Gastrocnemius medialis (tissue), 4 donors: ENCODE measurements around the gene TM4SF1. TPM values are rescaled to one million over a fixed set of nuclear protein-coding genes. Genes with fewer than 3 reads are reported as not detected.

Experiments
- ATAC-seq, 2 donors: fragments of 150-250 bp; one replicate each; pipeline ENCODE4 v1.9.1; 2016
- DNase-seq, 2 donors: peaks; one replicate each; pipeline ENCODE4 v3.0.0-alpha.2; 2019
- H3K27ac ChIP-seq, 4 donors: fragments of 200-600 bp; sonication (generic); 1 replicate in 1 of 4; 2 replicates in 3 of 4; pipeline ENCODE4 v1.5.1; 2016 to 2018; ENCODE audit warnings: mild to moderate bottlenecking in 2 of 4, moderate library complexity in 1 of 4
- H3K27me3 ChIP-seq, 3 donors: fragments of 200-600 bp; sonication (generic) in 2 of 3; 1 replicate in 1 of 3; 2 replicates in 2 of 3; pipeline versions ENCODE4 v1.5.1 to v1.6.0; 2016 to 2019; ENCODE audit warnings: mild to moderate bottlenecking in 1 of 3, moderate library complexity in 1 of 3
- H3K36me3 ChIP-seq, 2 donors: fragments of 200-600 bp; sonication (generic) in 1 of 2; one replicate each; pipeline ENCODE4 v1.5.1; 2017 to 2018
- H3K4me1 ChIP-seq, 2 donors: fragments of 200-600 bp; sonication (generic) in 1 of 2; one replicate each; pipeline ENCODE4 v1.5.1; 2016 to 2017; ENCODE audit warnings: mild to moderate bottlenecking in 2 of 2
- H3K4me3 ChIP-seq, 4 donors: fragments of 200-600 bp; sonication (generic) in 3 of 4; 1 replicate in 1 of 4; 2 replicates in 3 of 4; pipeline ENCODE4 v1.5.1; 2016 to 2019; ENCODE audit warnings: mild to moderate bottlenecking in 2 of 4
- H3K9me3 ChIP-seq, 3 donors: fragments of 200-600 bp; sonication (generic) in 2 of 3; 1 replicate in 1 of 3; 2 replicates in 2 of 3; pipeline ENCODE4 v1.5.1; 2016 to 2019
- POLR2A ChIP-seq, 2 donors: fragments of 450-650 bp; IDR thresholded peaks; one replicate each; pipeline ENCODE4 v1.6.1; 2017; ENCODE audit warnings: antibody characterized with exemption in 2 of 2, mild to moderate bottlenecking in 2 of 2, moderate library complexity in 2 of 2
- in situ Hi-C, 4 donors: fragments of 200-750 bp; cut with MboI; loops; one replicate each; pipeline versions ENCODE4 v1.15.0 to v1.8.0; 2017; ENCODE audit warnings: low sequenced_read_pairs in 4 of 4
- intact Hi-C: fragments of 100-400 bp; cut with DNase I; formaldehyde crosslinking; loops from one replicate; pipeline ENCODE4 v1.15.1; 2023; ENCODE audit warnings: low total_unique reads
- total RNA-seq, 4 donors: library from RNA; depleted of rRNA; stranded (reverse); fragments of >200 nt; gene quantifications; one replicate each; pipeline versions ENCODE4 v1.1.0 to v1.2.3, GENCODE V29; 2016
- TF ChIP-seq, protein P1 (sequence below), 5 experiments: fragments of 450-650 bp in 3 of 5; fragments of 200-600 bp in 2 of 5; sonication (generic) in 2 of 5; IDR thresholded peaks in 4 of 5; conservative IDR thresholded peaks in 1 of 5; 1 replicate in 4 of 5; 2 replicates in 1 of 5; pipeline ENCODE4 v1.5.1; 2016 to 2019; ENCODE audit warnings: antibody characterized with exemption in 5 of 5, mild to moderate bottlenecking in 3 of 5, moderate library complexity in 3 of 5

TM4SF1 gene
- total RNA-seq, 4 donors from 2014 or later, result 23.0 to 43.8 (median 38.6) TPM

DNA sequence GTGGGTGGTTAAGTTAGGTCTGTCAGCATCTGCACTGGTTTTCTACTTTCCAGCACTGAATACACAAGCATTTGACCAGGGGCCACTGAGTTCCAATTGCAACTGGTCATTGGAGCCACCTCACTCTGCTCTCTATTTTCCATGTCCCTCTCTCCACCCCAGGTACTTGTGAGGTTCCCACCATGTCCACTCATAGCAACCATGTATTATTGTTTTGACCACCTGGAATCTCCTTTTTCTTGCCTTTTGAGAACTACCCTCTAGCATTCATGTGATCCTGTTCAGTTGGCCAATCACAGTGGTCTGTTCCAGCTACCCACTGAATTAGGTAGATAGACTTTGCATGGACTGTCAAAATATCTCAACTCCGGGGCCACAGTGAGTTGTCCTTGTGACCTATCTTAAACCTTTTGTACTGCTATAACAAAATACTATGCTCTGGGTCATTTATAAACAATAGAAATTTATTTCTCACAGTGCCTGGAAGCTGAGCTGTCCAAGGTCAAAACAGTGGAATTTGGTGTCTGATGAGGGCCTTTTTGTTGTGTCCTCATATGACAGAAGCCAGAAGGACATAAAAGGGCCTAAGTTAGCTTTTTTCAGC lies 23.8 kb downstream of the TM4SF1 start:
- DNase-seq, result no peak
- no peak for ATAC-seq
- Histone ChIP-seq H3K27me3 (no peaks in the 10 kb centered on the region), H3K4me3 (no peak overlapping the region), H3K4me1 (peaks cover 0 to 3% of the 10 kb centered on the region in 2 donors), H3K27ac (no peak overlapping the region), H3K36me3 (no peaks in the 10 kb centered on the region), H3K9me3 (no peaks in the 10 kb centered on the region)
- intact Hi-C loops (loop anchor here (5.0 kb wide), 1 partner anchor 34 kb away; no protein-coding TSS in a partner anchor), in situ Hi-C loops (loop anchor here in 1 of 4 donors (10.0 kb wide), 1 partner anchor 131 kb away; no protein-coding TSS in a partner anchor)
- TF ChIP-seq, protein P1, sequence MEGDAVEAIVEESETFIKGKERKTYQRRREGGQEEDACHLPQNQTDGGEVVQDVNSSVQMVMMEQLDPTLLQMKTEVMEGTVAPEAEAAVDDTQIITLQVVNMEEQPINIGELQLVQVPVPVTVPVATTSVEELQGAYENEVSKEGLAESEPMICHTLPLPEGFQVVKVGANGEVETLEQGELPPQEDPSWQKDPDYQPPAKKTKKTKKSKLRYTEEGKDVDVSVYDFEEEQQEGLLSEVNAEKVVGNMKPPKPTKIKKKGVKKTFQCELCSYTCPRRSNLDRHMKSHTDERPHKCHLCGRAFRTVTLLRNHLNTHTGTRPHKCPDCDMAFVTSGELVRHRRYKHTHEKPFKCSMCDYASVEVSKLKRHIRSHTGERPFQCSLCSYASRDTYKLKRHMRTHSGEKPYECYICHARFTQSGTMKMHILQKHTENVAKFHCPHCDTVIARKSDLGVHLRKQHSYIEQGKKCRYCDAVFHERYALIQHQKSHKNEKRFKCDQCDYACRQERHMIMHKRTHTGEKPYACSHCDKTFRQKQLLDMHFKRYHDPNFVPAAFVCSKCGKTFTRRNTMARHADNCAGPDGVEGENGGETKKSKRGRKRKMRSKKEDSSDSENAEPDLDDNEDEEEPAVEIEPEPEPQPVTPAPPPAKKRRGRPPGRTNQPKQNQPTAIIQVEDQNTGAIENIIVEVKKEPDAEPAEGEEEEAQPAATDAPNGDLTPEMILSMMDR (IDR thresholded peaks at IDR 0.05 in 4 of 5, conservative IDR thresholded peaks at IDR 0.05 in 1 of 5), result no peak
- TF ChIP-seq POLR2A (IDR thresholded peaks at IDR 0.05), result no peak

GRCh38 chr3:149352556-149352955 lies 24.9 kb downstream of the TM4SF1 start:
- Histone ChIP-seq H3K9me3 (no peaks in the 10 kb centered on the region), H3K27ac (peak overlapping the region in 1 of 4 donors; percentile 2), H3K4me1 (peaks cover 0 to 3% of the 10 kb centered on the region in 2 donors), H3K27me3 (no peaks in the 10 kb centered on the region), H3K36me3 (no peaks in the 10 kb centered on the region), H3K4me3 (no peak overlapping the region)
- no peak for TF ChIP-seq POLR2A (IDR thresholded peaks at IDR 0.05)
- TF ChIP-seq, protein P1 (IDR thresholded peaks at IDR 0.05 in 4 of 5, conservative IDR thresholded peaks at IDR 0.05 in 1 of 5), result peak; percentile 36 to 73 (median 59)
- intact Hi-C loops, result loop anchor here (1.0 to 5.0 kb wide), 2 partner anchors 35 to 128 kb away; no protein-coding TSS in a partner anchor
- in situ Hi-C loops, result loop anchor here in 1 of 4 donors (10.0 kb wide), 1 partner anchor 132 kb away; no protein-coding TSS in a partner anchor
- ATAC-seq, result peak; percentile 56 to 85
- DNase-seq, result peak in 1 of 2 donors; percentile 12

- H3K27me3 ChIP-seq, result no peaks in the 10 kb centered on the region
- in situ Hi-C loops, result no loop called here
- no peak overlapping the region for H3K4me3 ChIP-seq
- H3K27ac ChIP-seq, result no peak overlapping the region
- TF ChIP-seq, protein P1 (IDR thresholded peaks at IDR 0.05 in 4 of 5, conservative IDR thresholded peaks at IDR 0.05 in 1 of 5), result no peak
- TF ChIP-seq POLR2A (IDR thresholded peaks at IDR 0.05), result no peak
- no peaks in the 10 kb centered on the region for H3K9me3 ChIP-seq
- no peaks in the 10 kb centered on the region for H3K36me3 ChIP-seq
- H3K4me1 ChIP-seq, result peaks cover 0 to 22% of the 10 kb centered on the region in 2 donors
- ATAC-seq, result no peak
- no peak for DNase-seq
- intact Hi-C loops, result no loop called here
Measured at GRCh38 chr3:149343951-149344350, 33.5 kb downstream of the TM4SF1 start.

- Histone ChIP-seq H3K9me3 (no peaks in the 10 kb centered on the region), H3K4me3 (no peak overlapping the region), H3K36me3 (no peaks in the 10 kb centered on the region), H3K27ac (peak overlapping the region in 1 of 4 donors; percentile 6), H3K27me3 (no peaks in the 10 kb centered on the region), H3K4me1 (peaks cover 0 to 22% of the 10 kb centered on the region in 2 donors)
- no peak for DNase-seq
- TF ChIP-seq, protein P1 (IDR thresholded peaks at IDR 0.05 in 4 of 5, conservative IDR thresholded peaks at IDR 0.05 in 1 of 5), result no peak
- TF ChIP-seq POLR2A (IDR thresholded peaks at IDR 0.05), result no peak
- in situ Hi-C loops (no loop called here), intact Hi-C loops (no loop called here)
- no peak for ATAC-seq
Measured at GRCh38 chr3:149342413-149343380, 34.8 kb downstream of the TM4SF1 start.
